HCT116 (cell line): ENCODE data around the gene FBXL3. TPM values are rescaled to one million over a fixed set of nuclear protein-coding genes. Genes with fewer than 3 reads are reported as not detected.

Source experiments
- ATAC-seq: fragments of 200-7000 bp; cut with Tn5 transposase; 2 replicates; pipeline ENCODE4 v1.9.1; 2020; ENCODE audit warnings: mild to moderate bottlenecking, moderate library complexity
- BruUV-seq: library from RNA; stranded (reverse); fragments of 400-500 nt; replicated peaks from 2 replicates; lab custom pipeline; 2021; lab: Mats Ljungman, UMichigan
- CTCF ChIA-PET: fragments of 300-600 bp; sonication (Branson Sonifier 250); formaldehyde crosslinking; loops from one replicate; lab custom pipeline; 2021; ENCODE audit warnings: antibody characterized with exemption; lab: Charles Lee
- POLR2A ChIA-PET: fragments of 300-600, 350-600 bp; sonication (Branson Sonifier 250); formaldehyde crosslinking; loops from one replicate; lab custom pipeline; 2021; ENCODE audit warnings: antibody characterized with exemption; lab: Charles Lee
- RAD21 ChIA-PET, 2 experiments: fragments of 300-600 bp; sonication (Branson Sonifier 250); formaldehyde crosslinking; loops; one replicate each; lab custom pipeline; 2023; ENCODE audit warnings: low total read pairs in 2 of 2; ENCODE audit not compliant: uncharacterized antibody in 2 of 2, unreplicated experiment in 2 of 2, low non-redundant PET in 1 of 2; lab: Charles Lee
- DNase-seq: peaks from one replicate; pipeline ENCODE4 v3.0.0-alpha.2; 2010; ENCODE audit warnings: low read depth, low spot score
- H2AFZ ChIP-seq: fragments of 200-600 bp; shearing (Covaris generic), sonication (generic); 2 replicates; pipeline ENCODE4 v1.6.1; 2017; ENCODE audit warnings: low read depth, mixed run types, mixed read lengths, antibody characterized with exemption, low read length; ENCODE audit not compliant: poor library complexity, severe bottlenecking
- H3K27ac ChIP-seq: 2 replicates; pipeline ENCODE4 v1.5.1; 2012; ENCODE audit warnings: low read depth, low read length
- H3K27me3 ChIP-seq: fragments of 200-600 bp; sonication (generic); 2 replicates; pipeline ENCODE4 v1.6.1; 2016; ENCODE audit warnings: mixed run types, low read length, mixed read lengths; ENCODE audit not compliant: insufficient read depth
- H3K36me3 ChIP-seq, 2 experiments: fragments of 200-500 bp in 1 of 2; fragments of 200-600 bp in 1 of 2; sonication (Bioruptor generic) in 1 of 2; sonication (generic) in 1 of 2; 2 replicates each; pipeline versions ENCODE4 v1.5.1 to v1.6.1; 2014 to 2016; ENCODE audit warnings: low read length in 2 of 2, inconsistent platforms in 1 of 2, mixed read lengths in 1 of 2, mixed run types in 1 of 2; ENCODE audit not compliant: insufficient read depth in 2 of 2, control insufficient read depth in 1 of 2
- H3K4me1 ChIP-seq, 2 experiments: fragments of 200-600 bp in 1 of 2; sonication (generic) in 1 of 2; 2 replicates each; pipeline versions ENCODE4 v1.5.1 to v1.6.1; 2012 to 2017; ENCODE audit warnings: low read length in 2 of 2, inconsistent platforms in 1 of 2, mild to moderate bottlenecking in 1 of 2, mixed read lengths in 1 of 2, mixed run types in 1 of 2, moderate library complexity in 1 of 2; ENCODE audit not compliant: insufficient read depth in 2 of 2, control insufficient read depth in 1 of 2
- H3K4me2 ChIP-seq: fragments of 200-600 bp; sonication (generic); 2 replicates; pipeline ENCODE4 v1.6.1; 2017; ENCODE audit warnings: mixed run types, low read length, mixed read lengths
- H3K4me3 ChIP-seq, 2 experiments: fragments of 200-600 bp in 1 of 2; sonication (generic) in 1 of 2; replicated peaks in 1 of 2; 2 replicates each; pipeline ENCODE4 v1.5.1; 2011 to 2016; ENCODE audit warnings: low read length in 2 of 2, control low read depth in 1 of 2, low read depth in 1 of 2, mild to moderate bottlenecking in 1 of 2, mixed read lengths in 1 of 2, mixed run types in 1 of 2
- H3K79me2 ChIP-seq: fragments of 200-600 bp; sonication (generic); 2 replicates; pipeline ENCODE4 v1.6.1; 2017; ENCODE audit warnings: mild to moderate bottlenecking, mixed run types, low read length, moderate library complexity, mixed read lengths; ENCODE audit not compliant: insufficient read depth
- H3K9ac ChIP-seq: fragments of 200-600 bp; sonication (generic); 2 replicates; pipeline ENCODE4 v1.6.1; 2016; ENCODE audit warnings: low read length, mixed read lengths
- H3K9me2 ChIP-seq: fragments of 200-600 bp; sonication (generic), shearing (Covaris generic); 2 replicates; pipeline ENCODE4 v1.6.1; 2017; ENCODE audit warnings: mixed run types, mild to moderate bottlenecking, moderate library complexity; ENCODE audit not compliant: insufficient read depth
- H3K9me3 ChIP-seq, 2 experiments: fragments of 200-500 bp in 1 of 2; fragments of 200-600 bp in 1 of 2; sonication (Bioruptor generic) in 1 of 2; sonication (generic) in 1 of 2; 2 replicates each; pipeline ENCODE4 v1.6.1; 2014 to 2017; ENCODE audit warnings: low read length in 2 of 2, mixed read lengths in 2 of 2, inconsistent platforms in 1 of 2, low read depth in 1 of 2, mild to moderate bottlenecking in 1 of 2, mixed run types in 1 of 2, moderate library complexity in 1 of 2; ENCODE audit not compliant: control insufficient read depth in 1 of 2, insufficient read depth in 1 of 2
- H4K20me1 ChIP-seq: fragments of 200-600 bp; sonication (generic), shearing (Covaris generic); 2 replicates; pipeline ENCODE4 v1.6.1; 2017; ENCODE audit warnings: mixed run types, mild to moderate bottlenecking, moderate library complexity; ENCODE audit not compliant: insufficient read depth
- CEBPB ChIP-seq: IDR thresholded peaks from 2 replicates; pipeline ENCODE4 v1.6.1; 2012; ENCODE audit warnings: low read depth
- CTCF ChIP-seq, 3 experiments: fragments of 200-600 bp in 1 of 3; sonication (generic) in 1 of 3; IDR thresholded peaks in 2 of 3; conservative IDR thresholded peaks in 1 of 3; 2 replicates each; pipeline ENCODE4 v1.5.1; 2012 to 2017; ENCODE audit warnings: low read depth in 2 of 3, low read length in 2 of 3, antibody characterized with exemption in 1 of 3, borderline replicate concordance in 1 of 3, control low read depth in 1 of 3, mild to moderate bottlenecking in 1 of 3, mixed read lengths in 1 of 3, mixed run types in 1 of 3, moderate library complexity in 1 of 3; ENCODE audit not compliant: insufficient read depth in 1 of 3
- ELF1 ChIP-seq: IDR thresholded peaks from 2 replicates; pipeline ENCODE4 v1.6.1; 2012; ENCODE audit warnings: low read depth, borderline replicate concordance
- EZH2 ChIP-seq: fragments of 200-600 bp; sonication (generic); IDR thresholded peaks from 2 replicates; pipeline ENCODE4 v1.6.1; 2017; ENCODE audit warnings: antibody characterized with exemption, mixed run types
- EZH2phosphoT487 ChIP-seq: fragments of 200-600 bp; IDR thresholded peaks from 2 replicates; pipeline ENCODE4 v1.6.1; 2018; ENCODE audit warnings: antibody characterized with exemption, borderline replicate concordance
- FOSL1 ChIP-seq: IDR thresholded peaks from 2 replicates; pipeline ENCODE4 v1.6.1; 2012; ENCODE audit warnings: low read depth
- JUND ChIP-seq: IDR thresholded peaks from 2 replicates; pipeline ENCODE4 v1.6.1; 2012
- MAX ChIP-seq: IDR thresholded peaks from 2 replicates; pipeline ENCODE4 v1.6.1; 2012
- POLR2A ChIP-seq: IDR thresholded peaks from 2 replicates; pipeline ENCODE4 v1.7.0; 2011; ENCODE audit warnings: borderline replicate concordance; ENCODE audit not compliant: insufficient read depth, insufficient read length; ENCODE audit errors: extremely low read depth
- POLR2AphosphoS5 ChIP-seq: IDR thresholded peaks from 2 replicates; pipeline ENCODE4 v1.6.1; 2011; ENCODE audit warnings: mild to moderate bottlenecking, low read depth, low read length, moderate library complexity
- RAD21 ChIP-seq: IDR thresholded peaks from 2 replicates; pipeline ENCODE4 v1.6.1; 2012; ENCODE audit warnings: low read depth, mild to moderate bottlenecking
- REST ChIP-seq: IDR thresholded peaks from 2 replicates; pipeline ENCODE4 v1.6.1; 2012; ENCODE audit warnings: low read depth
- SIN3A ChIP-seq: IDR thresholded peaks from 2 replicates; pipeline ENCODE4 v1.6.1; 2012; ENCODE audit warnings: low read depth
- SRF ChIP-seq: IDR thresholded peaks from 2 replicates; pipeline ENCODE4 v1.6.1; 2012; ENCODE audit warnings: low read depth
- TCF7L2 ChIP-seq: IDR thresholded peaks from 2 replicates; pipeline ENCODE4 v1.7.0; 2011; ENCODE audit warnings: borderline replicate concordance, inconsistent platforms; ENCODE audit not compliant: insufficient read depth, insufficient read length; ENCODE audit errors: extremely low read depth
- YY1 ChIP-seq: IDR thresholded peaks from 2 replicates; pipeline ENCODE4 v1.6.1; 2011; ENCODE audit warnings: low read length, low read depth, moderate library complexity, mild to moderate bottlenecking; ENCODE audit not compliant: insufficient replicate concordance; ENCODE audit errors: extremely low read depth
- ZNF274 ChIP-seq: fragments of 200-500 bp; sonication (Bioruptor generic); IDR thresholded peaks from 2 replicates; pipeline ENCODE4 v1.6.1; 2014; ENCODE audit warnings: mild to moderate bottlenecking, low read depth, low read length, inconsistent platforms
- intact Hi-C: fragments of 100-400 bp; cut with micrococcal nuclease; formaldehyde crosslinking; loops from 2 replicates; pipeline ENCODE4 v1.10.0; 2022
- total RNA-seq: library from RNA; stranded (reverse); gene quantifications from one replicate; pipeline ENCODE4 v1.2.1, GENCODE V29; 2021; ENCODE audit not compliant: unreplicated experiment

FBXL3 gene
- total RNA-seq, 1 experiment from 2014 or later, result 24.0 TPM

- H4K20me1 ChIP-seq, result no peaks in the 10 kb centered on the region
- no peaks in the 10 kb centered on the region for H3K9me3 ChIP-seq
- peaks cover 14% of the 10 kb centered on the region for H3K79me2 ChIP-seq
- H3K9ac ChIP-seq, result no peak overlapping the region
- no peak overlapping the region for H3K27ac ChIP-seq
- no peak for TF ChIP-seq YY1
- TF ChIP-seq CEBPB, result no peak
- no peak for TF ChIP-seq FOSL1
- no peak overlapping the region for H2AFZ ChIP-seq
- no peak overlapping the region for H3K4me2 ChIP-seq
- H3K36me3 ChIP-seq, result peaks cover 19 to 23% of the 10 kb centered on the region in 2 experiments
- H3K4me1 ChIP-seq, result no peaks in the 10 kb centered on the region
- no peak overlapping the region for H3K4me3 ChIP-seq
- ATAC-seq, result no peak
- intact Hi-C loops, result loop anchor here (10.0 kb wide), 1 partner anchor 1326 kb away; no protein-coding TSS in a partner anchor
- POLR2A ChIA-PET, result no interaction called here
- no TSS peak for BruUV-seq
- RAD21 ChIA-PET, result no interaction called here
- DNase-seq, result no peak
- H3K27me3 ChIP-seq, result no peaks in the 10 kb centered on the region
- no peaks in the 10 kb centered on the region for H3K9me2 ChIP-seq
- CTCF ChIA-PET, result no interaction called here
Observed at GRCh38 chr13:77000475-77000874, 26.5 kb downstream of the FBXL3 start.

GRCh38 chr13:76994281-76994680, 32.7 kb downstream of the FBXL3 start:
- Histone ChIP-seq H3K4me1 (peaks cover 9 to 20% of the 10 kb centered on the region in 2 experiments; a peak in 3 of 4 replicates), H3K9me3 (no peaks in the 10 kb centered on the region), H3K9ac (no peak overlapping the region), H3K9me2 (no peaks in the 10 kb centered on the region), H3K4me2 (peak overlapping the region; percentile 17; the same call in 1 of the 2 replicates), H3K36me3 (peaks cover 6 to 15% of the 10 kb centered on the region in 2 experiments), H4K20me1 (no peaks in the 10 kb centered on the region), H3K27ac (no peak overlapping the region), H3K79me2 (peaks cover 20% of the 10 kb centered on the region), H3K4me3 (no peak overlapping the region), H3K27me3 (no peaks in the 10 kb centered on the region), H2AFZ (no peak overlapping the region)
- ChIA-PET POLR2A (no interaction called here), CTCF (no interaction called here), RAD21 (no interaction called here)
- BruUV-seq, result no TSS peak
- ATAC-seq (no peak), DNase-seq (no peak)
- intact Hi-C loops, result no loop called here
- TF ChIP-seq POLR2A (no peak), EZH2phosphoT487 (no peak), RAD21 (no peak), SIN3A (no peak), ZNF274 (no peak), MAX (no peak), JUND (no peak), CTCF (IDR thresholded peaks at IDR 0.05 in 2 of 3, conservative IDR thresholded peaks at IDR 0.05 in 1 of 3; ENCODE audit: borderline replicate concordance in 1 of 3, insufficient read depth in 1 of 3, low read depth in 2 of 3, low read length in 2 of 3) (no peak), REST (no peak), YY1 (no peak), POLR2AphosphoS5 (no peak), EZH2 (no peak), TCF7L2 (no peak), SRF (no peak), FOSL1 (no peak), ELF1 (no peak)
